HG03064 (cell line): Measurements from ENCODE around the gene MEIS1.

Experiments used
- ATAC-seq: cut with Tn5 transposase; IDR thresholded peaks from one replicate; pipeline ENCODE4 v1.9.1; 2021; ENCODE audit warnings: low read depth; ENCODE audit not compliant: unreplicated experiment

MEIS1 gene

DNA sequence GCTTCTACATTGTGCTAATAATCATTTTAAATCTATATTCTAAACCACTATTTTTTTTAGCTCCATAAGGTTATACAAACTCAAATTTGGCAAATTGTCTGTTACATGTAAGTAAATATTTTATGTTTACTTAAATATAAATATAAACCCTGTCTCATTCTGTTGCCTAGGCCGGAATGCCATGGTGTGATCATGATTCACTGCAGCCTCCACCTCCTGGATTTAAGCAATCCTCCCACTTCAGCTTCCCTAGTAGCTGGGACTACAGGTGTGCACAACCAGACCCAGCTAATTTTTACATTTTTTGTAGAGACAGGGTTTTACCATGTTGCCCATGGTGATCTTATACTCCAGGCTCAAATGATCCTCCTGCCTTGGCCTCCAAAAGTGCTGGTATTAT, 124.7 kb downstream of the MEIS1 start:
- no peak for ATAC-seq

DNA sequence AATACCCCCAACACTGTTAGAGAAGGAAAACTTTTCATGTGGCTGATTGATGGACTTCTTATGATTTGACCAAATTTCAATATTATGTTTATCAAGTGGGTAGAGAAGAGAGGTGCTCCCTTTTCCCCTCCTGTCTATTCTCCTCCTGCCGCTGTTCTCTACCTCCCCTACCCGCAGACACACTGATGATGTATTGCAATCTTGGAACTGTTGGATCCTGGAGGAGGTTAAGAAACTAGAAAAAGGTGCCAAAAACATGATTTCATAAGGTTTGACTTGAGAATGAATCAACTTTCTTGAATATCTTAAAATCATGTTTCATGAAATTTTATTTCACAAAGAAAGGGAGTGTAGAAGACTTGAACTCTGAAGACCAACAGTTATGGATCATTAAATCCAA, 125.8 kb downstream of the MEIS1 start:
- ATAC-seq, result no peak

GRCh38 chr2:66561645-66562303, 126.8 kb downstream of the MEIS1 start:
- no peak for ATAC-seq

DNA sequence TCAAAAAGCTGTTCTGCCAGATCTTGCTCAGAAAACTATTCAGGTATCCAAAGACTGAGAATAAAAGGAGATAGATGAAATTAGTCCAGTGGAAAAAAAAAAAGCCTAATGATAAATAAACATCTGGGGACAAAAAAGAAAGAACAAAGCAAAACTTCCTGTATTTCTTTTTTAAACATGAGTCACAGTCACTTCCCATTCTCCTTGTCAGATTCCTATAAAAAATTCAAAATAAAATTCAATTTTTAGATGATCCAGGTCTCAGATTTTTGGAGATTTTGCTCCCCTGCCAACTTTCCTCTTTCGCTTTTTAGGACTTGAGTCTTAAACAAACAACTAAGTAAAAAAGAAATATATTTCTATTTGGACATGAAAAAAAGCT, 127.4 kb downstream of the MEIS1 start:
- no peak for ATAC-seq

DNA sequence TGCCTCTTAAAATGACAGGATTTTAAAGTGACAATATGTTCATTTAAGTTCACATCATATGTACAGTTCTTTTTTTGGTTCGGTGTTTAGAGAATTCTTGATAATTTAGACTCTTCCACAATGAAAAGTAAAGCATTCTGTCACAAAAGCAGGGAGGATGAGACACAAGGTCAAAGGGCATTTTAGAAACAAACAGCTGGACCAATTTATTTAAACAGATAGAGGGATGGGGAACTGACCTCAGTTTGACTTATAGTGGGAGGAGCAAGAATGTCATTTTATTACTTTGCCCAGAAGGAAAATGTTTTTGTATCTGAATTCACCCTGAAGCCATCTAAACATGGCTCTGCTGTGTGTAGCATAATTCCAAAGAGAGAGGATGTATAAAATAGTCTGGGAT, 128.5 kb downstream of the MEIS1 start:
- no peak for ATAC-seq

DNA sequence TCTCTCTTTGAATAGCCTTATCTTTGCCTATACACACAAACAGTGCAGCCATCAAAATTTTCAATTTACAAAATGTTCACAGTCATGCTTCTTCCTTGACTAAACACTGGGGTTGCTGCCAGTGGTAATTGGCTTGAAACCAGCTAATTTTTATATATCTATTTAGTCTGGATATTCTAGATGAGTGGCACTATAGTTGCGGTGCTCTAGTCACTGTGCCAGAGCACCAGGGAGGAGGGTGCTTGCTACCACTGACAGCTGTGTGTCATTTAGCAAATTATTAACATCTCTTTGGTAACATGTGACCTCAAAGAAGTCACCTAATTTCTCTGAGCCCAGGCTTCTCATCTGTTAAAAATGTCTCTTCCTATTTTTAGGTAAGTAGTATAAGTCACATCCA, 130.4 kb downstream of the MEIS1 start:
- ATAC-seq, result no peak

DNA sequence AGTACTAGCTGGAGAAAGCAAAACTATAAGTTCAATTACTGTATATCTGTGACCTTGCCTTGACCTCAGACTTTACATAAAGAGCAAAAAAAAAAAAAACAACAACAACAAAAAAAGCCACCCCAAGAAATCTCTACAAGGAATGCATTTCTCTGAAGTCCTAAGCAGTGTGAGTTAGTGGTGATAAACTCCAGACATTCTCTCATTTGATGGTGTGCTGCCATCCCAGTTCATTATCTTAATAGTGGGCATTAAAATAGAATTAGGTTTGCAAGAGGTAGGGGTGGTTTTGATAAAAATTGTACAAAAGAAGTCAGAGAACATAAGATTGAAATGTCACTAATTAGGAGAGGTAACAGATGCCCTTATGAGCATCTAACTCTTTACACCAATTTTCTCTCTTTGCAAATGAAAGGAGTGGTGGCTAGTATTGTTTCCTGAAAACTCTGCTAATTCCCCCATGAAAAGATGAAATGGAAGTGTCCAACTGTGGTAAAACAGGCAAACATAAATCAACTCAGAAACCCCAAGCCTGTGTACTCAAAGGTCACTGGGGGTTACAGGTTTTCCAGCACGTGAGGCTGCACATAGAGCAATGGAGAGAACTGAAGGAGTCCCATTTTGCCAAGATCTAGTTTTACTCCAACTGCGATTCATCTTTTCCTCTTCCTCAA, 131.9 kb downstream of the MEIS1 start:
- ATAC-seq, result no peak

- ATAC-seq, result no peak
These were observed 132.8 kb downstream of the MEIS1 start for GRCh38 chr2:66567729-66568128.

- ATAC-seq, result no peak
These were observed 133.8 kb downstream of the MEIS1 start for GRCh38 chr2:66568650-66569300.

DNA sequence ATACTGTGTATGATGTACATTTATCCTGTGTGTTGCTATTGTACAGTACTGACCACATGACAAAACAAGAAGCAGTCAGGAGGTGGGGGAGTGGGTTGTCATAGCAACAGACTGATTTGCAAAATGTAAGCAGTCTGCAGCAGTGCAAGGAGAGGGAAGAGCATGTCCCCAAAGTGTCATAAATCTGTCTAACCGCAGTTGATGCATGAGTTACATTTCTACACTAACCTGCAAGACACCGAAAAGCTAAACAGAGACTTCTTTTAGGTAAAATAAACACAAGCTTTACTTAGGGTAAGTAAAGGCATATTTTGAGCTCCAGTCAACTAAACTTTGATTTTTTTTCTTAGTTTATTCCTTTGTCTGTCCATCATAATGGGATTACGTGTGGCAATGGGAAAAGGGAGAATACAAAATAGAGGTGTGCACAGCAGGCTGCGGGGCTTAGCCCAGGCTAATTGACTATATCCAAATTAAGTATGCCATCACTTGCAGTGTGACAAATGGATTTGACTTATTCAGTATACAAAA, 134.5 kb downstream of the MEIS1 start:
- no peak for ATAC-seq

- no peak for ATAC-seq
These were observed 135.0 kb downstream of the MEIS1 start for GRCh38 chr2:66569974-66570373.

DNA sequence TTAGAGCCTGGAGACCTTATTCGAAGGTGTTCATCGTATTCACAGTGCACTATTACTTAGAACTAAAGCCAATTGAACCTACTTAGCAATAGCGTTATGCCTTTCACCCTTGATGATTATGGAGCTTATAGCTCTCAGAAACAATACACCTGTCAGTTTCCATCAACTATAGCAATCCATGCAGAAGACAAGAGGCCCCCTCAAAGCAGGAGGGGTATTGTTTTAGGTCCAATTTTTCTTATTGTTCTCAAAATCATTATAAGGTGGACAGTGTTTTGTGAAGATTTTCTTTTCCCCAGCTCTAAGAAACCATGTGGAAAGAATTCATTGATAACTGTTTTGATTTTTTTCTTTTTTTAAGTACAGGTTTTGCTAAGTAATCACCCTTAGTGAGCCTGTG, 135.5 kb downstream of the MEIS1 start:
- ATAC-seq, result no peak

GRCh38 chr2:66571918-66572317, 137.0 kb downstream of the MEIS1 start:
- no peak for ATAC-seq

GRCh38 chr2:66572391-66572790, 137.5 kb downstream of the MEIS1 start:
- no peak for ATAC-seq

DNA sequence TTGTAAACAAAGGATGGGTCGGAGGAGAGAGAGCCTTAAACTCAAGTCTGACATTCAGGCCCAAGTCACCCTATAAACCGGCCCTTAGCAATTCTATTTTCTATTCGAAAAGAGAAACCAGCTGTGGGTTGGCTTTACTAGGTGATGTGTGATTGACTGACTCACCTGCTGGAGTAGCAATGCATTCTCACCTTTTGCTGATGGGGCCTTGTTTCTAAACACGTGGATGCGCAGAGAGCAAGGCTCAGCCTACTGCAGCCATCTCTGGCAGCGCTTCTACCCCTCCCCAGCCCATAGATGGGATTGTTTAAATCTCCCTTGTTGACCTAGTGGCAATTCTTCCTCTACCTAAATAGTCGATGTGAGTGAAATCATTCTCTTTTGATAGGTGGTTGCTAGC, 138.5 kb downstream of the MEIS1 start:
- ATAC-seq, result no peak

GRCh38 chr2:66573821-66574233, 138.9 kb downstream of the MEIS1 start:
- ATAC-seq, result no peak

DNA sequence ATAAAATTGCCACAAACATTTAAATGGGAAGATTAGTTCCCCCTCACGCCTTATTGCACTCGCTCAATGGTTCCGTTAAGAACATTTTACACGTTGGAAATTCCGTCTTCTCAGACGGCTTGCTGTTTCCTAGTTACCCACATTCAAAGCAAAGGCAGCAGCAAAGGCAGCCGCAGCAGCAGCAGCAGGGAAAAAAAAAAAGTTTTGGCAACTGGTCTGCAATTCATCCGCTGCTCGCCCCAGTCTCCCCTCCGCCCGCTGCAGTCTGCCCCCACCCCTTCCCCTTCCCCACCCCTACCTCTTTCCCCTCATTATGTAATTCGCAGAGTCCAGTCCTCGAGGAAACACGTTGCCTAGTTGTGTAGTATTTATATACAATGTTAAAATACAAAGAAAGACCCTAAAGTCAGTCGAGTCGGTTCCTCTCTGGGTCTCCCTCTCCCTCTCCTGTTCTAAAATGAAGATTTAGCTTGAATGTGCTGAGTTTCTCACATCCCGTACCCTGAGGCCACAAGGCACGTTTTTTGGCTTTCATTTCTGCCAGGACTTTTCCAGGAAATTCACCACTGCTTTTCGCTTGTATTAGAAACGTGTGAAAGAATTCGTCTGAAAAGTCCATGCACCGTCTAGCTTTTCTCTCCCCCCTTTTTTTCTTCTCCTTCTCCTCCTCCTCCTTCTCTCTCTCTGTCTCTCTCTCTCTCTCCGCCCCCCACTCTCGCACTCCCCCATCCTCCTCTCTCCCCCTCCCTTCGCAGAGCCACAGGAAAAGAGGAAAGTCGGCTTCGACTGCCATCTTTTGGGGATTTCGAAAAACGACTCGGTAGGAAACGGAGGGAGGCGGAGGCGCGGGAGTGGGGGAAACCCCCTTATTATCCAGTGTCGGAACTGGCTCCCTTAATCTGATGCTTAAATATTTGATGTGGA, 140.0 kb downstream of the MEIS1 start:
- ATAC-seq, result no peak

GRCh38 chr2:66575625-66576310, 140.8 kb downstream of the MEIS1 start:
- ATAC-seq, result no peak

- no peak for ATAC-seq
These were observed 141.3 kb downstream of the MEIS1 start for GRCh38 chr2:66576311-66576560.

DNA sequence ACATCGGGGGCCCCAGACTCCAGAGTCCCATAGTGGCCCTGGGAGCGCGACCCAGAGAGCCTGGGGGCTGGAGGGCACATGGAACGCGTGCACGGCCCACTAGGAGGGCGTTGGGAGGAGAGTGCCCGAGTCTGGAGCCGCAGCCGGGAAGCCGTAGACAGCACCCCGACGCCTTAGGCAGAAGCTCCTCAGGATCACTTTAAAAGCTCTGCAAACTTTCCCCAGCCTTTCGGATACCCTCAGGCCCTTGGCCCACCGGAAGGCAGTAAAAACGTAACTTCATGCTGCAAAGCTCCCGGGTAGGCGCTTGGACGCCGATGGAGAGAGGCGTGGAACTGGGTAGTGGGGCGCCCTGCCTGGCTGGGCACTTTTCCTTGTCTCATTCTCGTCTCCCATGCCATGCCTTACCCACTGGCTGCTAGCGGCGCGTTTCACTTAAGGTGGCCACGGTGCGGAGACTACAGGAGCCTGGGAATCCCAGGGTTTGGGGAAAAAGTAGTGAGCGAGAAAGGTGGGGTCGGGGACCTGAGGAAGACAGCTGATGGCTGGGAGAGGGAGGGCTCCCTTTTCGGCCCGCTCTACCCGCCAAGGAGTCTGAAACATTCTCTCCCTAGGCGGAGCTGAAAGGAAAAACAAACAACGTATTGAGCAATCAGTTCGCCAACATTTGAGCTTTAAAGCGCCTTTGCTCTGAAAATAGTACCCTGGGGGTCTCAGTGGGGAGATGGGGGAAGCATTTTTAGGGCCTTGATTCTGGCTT, 141.8 kb downstream of the MEIS1 start:
- ATAC-seq, result no peak
